C4-2B (cell line): ENCODE data around the gene MBNL1.

Experiments
- CTCF ChIP-seq: fragments of 450-650 bp; conservative IDR thresholded peaks from 2 replicates; pipeline ENCODE4 v1.5.1; 2017; ENCODE audit warnings: mild to moderate bottlenecking
- ZFX ChIP-seq: fragments of 450-650 bp; IDR thresholded peaks from 2 replicates; pipeline ENCODE4 v1.6.1; 2017

GRCh38 chr3:152243721-152244516 is 24.8 kb upstream of the MBNL1 start:
- TF ChIP-seq CTCF = no peak
- no peak for TF ChIP-seq ZFX
